Adrenal gland (tissue), 5 donors: ENCODE data around the gene TM4SF5.

Experiments
- POLR2A ChIP-seq, 2 donors: fragments of 450-650 bp; IDR thresholded peaks; one replicate each; pipeline ENCODE4 v1.6.1; 2017; ENCODE audit warnings: antibody characterized with exemption in 2 of 2, mild to moderate bottlenecking in 2 of 2, moderate library complexity in 1 of 2
- TF ChIP-seq, protein P1 (sequence below), 6 experiments: fragments of 450-650 bp in 4 of 6; fragments of 200-600 bp in 2 of 6; sonication (generic) in 1 of 6; IDR thresholded peaks; 1 replicate in 5 of 6; 2 replicates in 1 of 6; pipeline versions ENCODE4 v1.5.1 to v1.8.0; 2016 to 2021; ENCODE audit warnings: antibody characterized with exemption in 6 of 6, mild to moderate bottlenecking in 2 of 6, moderate library complexity in 1 of 6
- donor health status: DM: no; HTN: no; CAD: no.

DNA sequence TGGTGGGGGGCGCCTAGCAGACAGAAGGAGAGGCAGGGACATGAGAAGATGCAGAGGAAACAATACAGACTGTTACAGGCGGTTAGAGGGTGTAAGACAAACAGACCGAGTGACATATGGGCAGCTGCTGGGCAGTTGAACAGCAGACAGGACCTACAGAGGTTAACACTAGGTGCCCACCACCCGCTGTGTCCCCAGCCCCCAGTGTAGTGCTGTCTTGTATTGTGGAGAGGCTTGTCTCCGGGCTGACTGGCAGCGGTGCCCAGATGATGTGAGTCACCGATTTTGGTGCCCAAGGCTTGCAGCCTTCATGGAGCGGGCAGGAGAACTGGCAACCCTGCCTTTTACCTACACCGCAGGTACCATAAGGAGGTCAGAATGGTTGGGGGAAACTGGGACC is 29.6 kb upstream of the TM4SF5 start:
- TF ChIP-seq, protein P1, sequence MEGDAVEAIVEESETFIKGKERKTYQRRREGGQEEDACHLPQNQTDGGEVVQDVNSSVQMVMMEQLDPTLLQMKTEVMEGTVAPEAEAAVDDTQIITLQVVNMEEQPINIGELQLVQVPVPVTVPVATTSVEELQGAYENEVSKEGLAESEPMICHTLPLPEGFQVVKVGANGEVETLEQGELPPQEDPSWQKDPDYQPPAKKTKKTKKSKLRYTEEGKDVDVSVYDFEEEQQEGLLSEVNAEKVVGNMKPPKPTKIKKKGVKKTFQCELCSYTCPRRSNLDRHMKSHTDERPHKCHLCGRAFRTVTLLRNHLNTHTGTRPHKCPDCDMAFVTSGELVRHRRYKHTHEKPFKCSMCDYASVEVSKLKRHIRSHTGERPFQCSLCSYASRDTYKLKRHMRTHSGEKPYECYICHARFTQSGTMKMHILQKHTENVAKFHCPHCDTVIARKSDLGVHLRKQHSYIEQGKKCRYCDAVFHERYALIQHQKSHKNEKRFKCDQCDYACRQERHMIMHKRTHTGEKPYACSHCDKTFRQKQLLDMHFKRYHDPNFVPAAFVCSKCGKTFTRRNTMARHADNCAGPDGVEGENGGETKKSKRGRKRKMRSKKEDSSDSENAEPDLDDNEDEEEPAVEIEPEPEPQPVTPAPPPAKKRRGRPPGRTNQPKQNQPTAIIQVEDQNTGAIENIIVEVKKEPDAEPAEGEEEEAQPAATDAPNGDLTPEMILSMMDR (IDR thresholded peaks at IDR 0.05): no peak
- TF ChIP-seq POLR2A (IDR thresholded peaks at IDR 0.05): no peak
